Activated T-helper 1 cell treated with anti-CD3 and anti-CD28 coated beads, Interleukin-2, amount 50 U/mL, for 16 hours (primary cell): ENCODE measurements around the gene GAB2.

Experiments used
- DNase-seq, 2 donors: peaks; one replicate each; pipeline ENCODE4 v3.0.0-alpha.2; 2020; ENCODE audit warnings: low read depth in 1 of 2, low spot score in 1 of 2

The GAB2 gene

GRCh38 chr11:78346799-78347198 is 70.8 kb downstream of the GAB2 start:
- no peak for DNase-seq

- no peak for DNase-seq
Observed at GRCh38 chr11:78345450-78345849, 72.2 kb downstream of the GAB2 start.

- no peak for DNase-seq
Observed at GRCh38 chr11:78344676-78345075, 72.9 kb downstream of the GAB2 start.

GRCh38 chr11:78344094-78344493 is 73.5 kb downstream of the GAB2 start:
- DNase-seq: no peak

GRCh38 chr11:78343303-78343702 is 74.3 kb downstream of the GAB2 start:
- no peak for DNase-seq

GRCh38 chr11:78341841-78342240 is 75.8 kb downstream of the GAB2 start:
- DNase-seq: no peak

GRCh38 chr11:78340530-78340929 is 77.1 kb downstream of the GAB2 start:
- no peak for DNase-seq

GRCh38 chr11:78339945-78340344 is 77.7 kb downstream of the GAB2 start:
- DNase-seq: no peak

GRCh38 chr11:78339483-78339882 is 78.1 kb downstream of the GAB2 start:
- no peak for DNase-seq

- no peak for DNase-seq
Observed at GRCh38 chr11:78338702-78339101, 78.9 kb downstream of the GAB2 start.

GRCh38 chr11:78338138-78338537 is 79.5 kb downstream of the GAB2 start:
- no peak for DNase-seq

- DNase-seq: no peak
Observed at GRCh38 chr11:78337554-78337924, 80.1 kb downstream of the GAB2 start.

- DNase-seq: no peak
Observed at GRCh38 chr11:78336877-78337553, 80.6 kb downstream of the GAB2 start.

- DNase-seq: no peak
Observed at GRCh38 chr11:78334109-78334508, 83.5 kb downstream of the GAB2 start.

GRCh38 chr11:78332872-78333271 is 84.7 kb downstream of the GAB2 start:
- no peak for DNase-seq

GRCh38 chr11:78332174-78332866 is 85.3 kb downstream of the GAB2 start:
- no peak for DNase-seq

- no peak for DNase-seq
Observed at GRCh38 chr11:78331711-78332110, 85.9 kb downstream of the GAB2 start.

GRCh38 chr11:78330361-78330760 is 87.3 kb downstream of the GAB2 start:
- no peak for DNase-seq

- no peak for DNase-seq
Observed at GRCh38 chr11:78327945-78328344, 89.7 kb downstream of the GAB2 start.

- DNase-seq: no peak
Observed at GRCh38 chr11:78325274-78325781, 92.3 kb downstream of the GAB2 start.

- DNase-seq: no peak
Observed at GRCh38 chr11:78323363-78323762, 94.3 kb downstream of the GAB2 start.

GRCh38 chr11:78319453-78319955 is 98.1 kb downstream of the GAB2 start:
- no peak for DNase-seq
